Adrenal gland (tissue), 12 donors: ENCODE measurements around the gene KIF26B. TPM values are rescaled to one million over a fixed set of nuclear protein-coding genes. Genes with fewer than 3 reads are reported as not detected.

Source experiments
- DNase-seq, 7 donors: peaks; one replicate each; pipeline ENCODE4 v3.0.0-alpha.2; 2019 to 2020
- H3K27ac ChIP-seq, 5 donors: fragments of 200-600 bp; sonication (generic) in 4 of 5; 1 replicate in 3 of 5; 2 replicates in 2 of 5; pipeline versions ENCODE4 v1.5.1 to v1.8.0; 2016 to 2020; ENCODE audit warnings: mild to moderate bottlenecking in 1 of 5
- H3K27me3 ChIP-seq: fragments of 200-600 bp; 2 replicates; pipeline ENCODE4 v1.8.0; 2021
- H3K36me3 ChIP-seq, 2 donors: fragments of 200-600 bp; replicated peaks in 1 of 2; 1 replicate in 1 of 2; 2 replicates in 1 of 2; pipeline versions ENCODE4 v1.5.1 to v1.8.0; 2018 to 2022
- H3K4me1 ChIP-seq, 2 donors: fragments of 200-600 bp; replicated peaks in 1 of 2; 1 replicate in 1 of 2; 2 replicates in 1 of 2; pipeline versions ENCODE4 v1.5.1 to v1.8.0; 2018 to 2021
- H3K4me3 ChIP-seq, 4 donors: fragments of 200-600 bp; sonication (generic) in 3 of 4; one replicate each; pipeline ENCODE4 v1.5.1; 2016 to 2018
- H3K9me3 ChIP-seq, 3 donors: fragments of 200-600 bp; sonication (generic) in 1 of 3; replicated peaks in 1 of 3; 1 replicate in 2 of 3; 2 replicates in 1 of 3; pipeline versions ENCODE4 v1.5.1 to v1.8.0; 2016 to 2021
- CTCF ChIP-seq, 6 experiments: fragments of 450-650 bp in 4 of 6; fragments of 200-600 bp in 2 of 6; sonication (generic) in 1 of 6; IDR thresholded peaks; 1 replicate in 5 of 6; 2 replicates in 1 of 6; pipeline versions ENCODE4 v1.5.1 to v1.8.0; 2016 to 2021; ENCODE audit warnings: antibody characterized with exemption in 6 of 6, mild to moderate bottlenecking in 2 of 6, moderate library complexity in 1 of 6
- POLR2A ChIP-seq, 2 donors: fragments of 450-650 bp; IDR thresholded peaks; one replicate each; pipeline ENCODE4 v1.6.1; 2017; ENCODE audit warnings: antibody characterized with exemption in 2 of 2, mild to moderate bottlenecking in 2 of 2, moderate library complexity in 1 of 2
- WGBS, 4 donors: extraction: QIAGEN DNeasy Blood & Tissue Kit in 2 of 4; methylation state at CpG; one replicate each; pipeline versions ENCODE4 v1.1.5 to v1.1.7; 2013 to 2017; 5-methylcytosine and 5-hydroxymethylcytosine counted together
- intact Hi-C, 2 donors: fragments of 100-400 bp; cut with DNase I; formaldehyde crosslinking; loops; one replicate each; pipeline versions ENCODE4 v1.14.1 to v1.15.0; 2022 to 2023
- polyA plus RNA-seq, 3 donors: library from polyadenylated mRNA; stranded (reverse); fragments of 200-250 nt in 2 of 3; fragments of 350-450 nt in 1 of 3; fragmentation: Illumina TruSeq in 1 of 3; extraction: RNeasy Lipid Tissue Mini Kit (QIAGEN cat#74804) in 1 of 3; gene quantifications; one replicate each; pipeline ENCODE4 v1.2.3, GENCODE V29; 2013 to 2014
- total RNA-seq, 9 donors: library from RNA; depleted of rRNA in 4 of 9; stranded (reverse); fragments of >200 nt in 4 of 9; fragments of 120-200 nt in 1 of 9; fragmentation: NEBNext Ultra II Directional in 1 of 9; extraction: Animal tissue kit (Norgen Biotek cat#: 25700) in 1 of 9; gene quantifications; one replicate each; pipeline versions ENCODE4 v1.1.0 to v1.2.4, GENCODE V29; 2013 to 2023
- donor health status: healthy with polysubstance abuse.
- donor health status: Bipolar disorder and iron deficiency.
- donor health status: DM: yes; HTN: yes; CAD: no.
- donor health status: DM: no; HTN: no; CAD: no.
- donor health status: DM: no; HTN: no; CAD: no.
- donor health status: DM: yes; HTN: yes; CAD: no.

The KIF26B gene
- total and polyA plus RNA-seq, 12 donors: 0.20 to 4.6 (median 2.6) TPM

GRCh38 chr1:245226203-245226499, 71.4 kb downstream of the KIF26B start:
- no peak overlapping the region for H3K27ac ChIP-seq
- intact Hi-C loops: no loop called here
- DNase-seq: no peak
- H3K4me3 ChIP-seq: no peak overlapping the region
- no peaks in the 10 kb centered on the region for H3K27me3 ChIP-seq
- H3K9me3 ChIP-seq: no peaks in the 10 kb centered on the region
- TF ChIP-seq POLR2A (IDR thresholded peaks at IDR 0.05) (no peak), CTCF (IDR thresholded peaks at IDR 0.05) (no peak)
- H3K36me3 ChIP-seq: no peaks in the 10 kb centered on the region
- WGBS, 4 donors: 73 to 91% (median 87%) methylated on average over 5 of the region's 5 CpGs
- H3K4me1 ChIP-seq: no peaks in the 10 kb centered on the region

- TF ChIP-seq CTCF (IDR thresholded peaks at IDR 0.05) (no peak), POLR2A (IDR thresholded peaks at IDR 0.05) (no peak)
- no peak for DNase-seq
- Histone ChIP-seq H3K4me3 (no peak overlapping the region), H3K36me3 (no peaks in the 10 kb centered on the region), H3K27me3 (no peaks in the 10 kb centered on the region), H3K9me3 (no peaks in the 10 kb centered on the region), H3K27ac (no peak overlapping the region), H3K4me1 (no peaks in the 10 kb centered on the region)
- 86 to 96% (median 91%) methylated on average over 8 of the region's 8 CpGs for WGBS, 4 donors
- intact Hi-C loops: no loop called here
Observed at GRCh38 chr1:245229051-245229450, 74.3 kb downstream of the KIF26B start.

- no peak for DNase-seq
- Histone ChIP-seq H3K27ac (no peak overlapping the region), H3K36me3 (no peaks in the 10 kb centered on the region), H3K27me3 (no peaks in the 10 kb centered on the region), H3K9me3 (no peaks in the 10 kb centered on the region), H3K4me3 (no peak overlapping the region), H3K4me1 (no peaks in the 10 kb centered on the region)
- WGBS, 4 donors: 91 to 94% (median 92%) methylated on average over 6 of the region's 6 CpGs
- TF ChIP-seq CTCF (IDR thresholded peaks at IDR 0.05): no peak
- no peak for TF ChIP-seq POLR2A (IDR thresholded peaks at IDR 0.05)
- intact Hi-C loops: no loop called here
Observed at GRCh38 chr1:245232931-245233330, 78.1 kb downstream of the KIF26B start.

GRCh38 chr1:245234217-245235081, 79.7 kb downstream of the KIF26B start:
- DNase-seq: no peak
- H3K4me3 ChIP-seq: no peak overlapping the region
- no peaks in the 10 kb centered on the region for H3K36me3 ChIP-seq
- no peaks in the 10 kb centered on the region for H3K9me3 ChIP-seq
- no peak for TF ChIP-seq POLR2A (IDR thresholded peaks at IDR 0.05)
- no peak for TF ChIP-seq CTCF (IDR thresholded peaks at IDR 0.05)
- H3K27me3 ChIP-seq: no peaks in the 10 kb centered on the region
- H3K4me1 ChIP-seq: no peaks in the 10 kb centered on the region
- WGBS, 4 donors: 81 to 88% (median 86%) methylated on average over 19 to 26 of the region's 26 CpGs
- H3K27ac ChIP-seq: no peak overlapping the region
- intact Hi-C loops: no loop called here
